GM12873 (cell line): ENCODE results near the gene ACTA1.

Source experiments
- CTCF ChIP-seq: IDR thresholded peaks from 2 replicates; pipeline ENCODE4 v1.5.1; 2012; ENCODE audit warnings: low read depth, mild to moderate bottlenecking, moderate library complexity, low read length, control low read depth; ENCODE audit not compliant: insufficient read depth; ENCODE audit errors: missing control alignments

ACTA1 gene

GRCh38 chr1:229407206-229408026 is 26.5 kb downstream of the ACTA1 start:
- TF ChIP-seq CTCF: no peak

- TF ChIP-seq CTCF: no peak
Measured at GRCh38 chr1:229406798-229407197, 27.1 kb downstream of the ACTA1 start.

- peak; percentile 15 for TF ChIP-seq CTCF
Measured at GRCh38 chr1:229403573-229403972, 30.3 kb downstream of the ACTA1 start.

GRCh38 chr1:229402993-229403392 is 30.9 kb downstream of the ACTA1 start:
- peak; percentile 23 for TF ChIP-seq CTCF

GRCh38 chr1:229397762-229398161 is 36.1 kb downstream of the ACTA1 start:
- TF ChIP-seq CTCF: no peak

- TF ChIP-seq CTCF: no peak
Measured at GRCh38 chr1:229396585-229397206, 37.2 kb downstream of the ACTA1 start.

- no peak for TF ChIP-seq CTCF
Measured at GRCh38 chr1:229392936-229393335, 41.0 kb downstream of the ACTA1 start.
